Breast epithelium (tissue), 4 donors: ENCODE measurements around the gene PASD1. TPM values are rescaled to one million over a fixed set of nuclear protein-coding genes. Genes with fewer than 3 reads are reported as not detected.

ENCODE experiments used
- DNase-seq, 2 donors: peaks; one replicate each; pipeline ENCODE4 v3.0.0-alpha.2; 2019; ENCODE audit warnings: low spot score in 2 of 2
- H3K27ac ChIP-seq, 2 donors: fragments of 200-600 bp; sonication (generic) in 1 of 2; one replicate each; pipeline ENCODE4 v1.5.1; 2016 to 2019; ENCODE audit warnings: mild to moderate bottlenecking in 1 of 2
- H3K27me3 ChIP-seq, 2 donors: fragments of 200-600 bp; sonication (generic) in 1 of 2; one replicate each; pipeline versions ENCODE4 v1.5.1 to v1.6.0; 2017 to 2019; ENCODE audit warnings: control low read depth in 1 of 2, mild to moderate bottlenecking in 1 of 2
- H3K36me3 ChIP-seq: fragments of 200-600 bp; one replicate; pipeline ENCODE4 v1.5.1; 2019
- H3K4me1 ChIP-seq, 2 donors: fragments of 200-600 bp; sonication (generic); one replicate each; pipeline ENCODE4 v1.5.1; 2016 to 2019; ENCODE audit warnings: control low read depth in 1 of 2
- H3K4me3 ChIP-seq, 3 donors: fragments of 200-600 bp; sonication (generic); 1 replicate in 2 of 3; 2 replicates in 1 of 3; pipeline ENCODE4 v1.5.1; 2016 to 2019; ENCODE audit warnings: mild to moderate bottlenecking in 3 of 3, moderate library complexity in 2 of 3
- H3K9me3 ChIP-seq, 2 donors: fragments of 200-600 bp; sonication (generic) in 1 of 2; one replicate each; pipeline ENCODE4 v1.5.1; 2016 to 2019; ENCODE audit warnings: control low read depth in 1 of 2
- CTCF ChIP-seq, 3 donors: fragments of 450-650 bp; IDR thresholded peaks; one replicate each; pipeline ENCODE4 v1.5.1; 2016 to 2017; ENCODE audit warnings: antibody characterized with exemption in 3 of 3, mild to moderate bottlenecking in 3 of 3, moderate library complexity in 3 of 3
- POLR2A ChIP-seq: fragments of 450-650 bp; IDR thresholded peaks from one replicate; pipeline ENCODE4 v1.6.1; 2016; ENCODE audit warnings: antibody characterized with exemption, mild to moderate bottlenecking, moderate library complexity
- POLR2AphosphoS5 ChIP-seq, 3 donors: sonication (generic); formaldehyde crosslinking; IDR thresholded peaks; one replicate each; pipeline ENCODE4 v1.6.1; 2017; ENCODE audit warnings: antibody characterized with exemption in 3 of 3
- intact Hi-C: fragments of 100-400 bp; cut with DNase I; formaldehyde crosslinking; loops from one replicate; pipeline ENCODE4 v1.15.1; 2023; ENCODE audit warnings: low total_unique reads
- total RNA-seq, 3 donors: library from RNA; depleted of rRNA; stranded (reverse); fragments of >200 nt; gene quantifications; one replicate each; pipeline ENCODE4 v1.1.0, GENCODE V29; 2016

PASD1 gene
- total RNA-seq, 3 donors from 2014 or later = not detected

- no peak overlapping the region for H3K4me3 ChIP-seq
- intact Hi-C loops = no loop called here
- H3K27ac ChIP-seq = no peak overlapping the region
- DNase-seq = no peak
- no peaks in the 10 kb centered on the region for H3K9me3 ChIP-seq
- H3K27me3 ChIP-seq = peaks cover 0 to 48% of the 10 kb centered on the region in 2 donors
- no peaks in the 10 kb centered on the region for H3K4me1 ChIP-seq
- no peaks in the 10 kb centered on the region for H3K36me3 ChIP-seq
- TF ChIP-seq POLR2A (no peak), CTCF (IDR thresholded peaks at IDR 0.05) (no peak), POLR2AphosphoS5 (IDR thresholded peaks at IDR 0.05) (no peak)
Observed at GRCh38 chrX:151676196-151676595, 112.7 kb downstream of the PASD1 start.

- intact Hi-C loops = no loop called here
- Histone ChIP-seq H3K36me3 (no peaks in the 10 kb centered on the region), H3K27me3 (peaks cover 0 to 42% of the 10 kb centered on the region in 2 donors), H3K9me3 (no peaks in the 10 kb centered on the region), H3K4me1 (no peaks in the 10 kb centered on the region), H3K27ac (no peak overlapping the region), H3K4me3 (no peak overlapping the region)
- TF ChIP-seq POLR2AphosphoS5 (IDR thresholded peaks at IDR 0.05) (no peak), CTCF (IDR thresholded peaks at IDR 0.05) (no peak), POLR2A (no peak)
- no peak for DNase-seq
Observed at GRCh38 chrX:151679798-151680402, 116.4 kb downstream of the PASD1 start.

- intact Hi-C loops = no loop called here
- DNase-seq = peak in 1 of 2 donors; percentile 52
- Histone ChIP-seq H3K4me3 (no peak overlapping the region), H3K9me3 (no peaks in the 10 kb centered on the region), H3K27me3 (peaks cover 0 to 39% of the 10 kb centered on the region in 2 donors), H3K4me1 (no peaks in the 10 kb centered on the region), H3K27ac (no peak overlapping the region), H3K36me3 (no peaks in the 10 kb centered on the region)
- peak in 2 of 3 donors; percentile 26 to 34 for TF ChIP-seq CTCF (IDR thresholded peaks at IDR 0.05)
- no peak for TF ChIP-seq POLR2A
- no peak for TF ChIP-seq POLR2AphosphoS5 (IDR thresholded peaks at IDR 0.05)
Observed at GRCh38 chrX:151680805-151681204, 117.3 kb downstream of the PASD1 start.

- intact Hi-C loops = no loop called here
- no peak for TF ChIP-seq POLR2A
- TF ChIP-seq CTCF (IDR thresholded peaks at IDR 0.05) = no peak
- TF ChIP-seq POLR2AphosphoS5 (IDR thresholded peaks at IDR 0.05) = no peak
- Histone ChIP-seq H3K4me1 (no peaks in the 10 kb centered on the region), H3K36me3 (no peaks in the 10 kb centered on the region), H3K27ac (no peak overlapping the region), H3K4me3 (no peak overlapping the region), H3K27me3 (peaks cover 0 to 31% of the 10 kb centered on the region in 2 donors), H3K9me3 (no peaks in the 10 kb centered on the region)
- no peak for DNase-seq
Observed at GRCh38 chrX:151687635-151688034, 124.2 kb downstream of the PASD1 start.

- intact Hi-C loops = no loop called here
- Histone ChIP-seq H3K27me3 (peaks cover 0 to 32% of the 10 kb centered on the region in 2 donors), H3K4me3 (no peak overlapping the region), H3K9me3 (no peaks in the 10 kb centered on the region), H3K27ac (no peak overlapping the region), H3K36me3 (no peaks in the 10 kb centered on the region), H3K4me1 (no peaks in the 10 kb centered on the region)
- TF ChIP-seq POLR2A (no peak), POLR2AphosphoS5 (IDR thresholded peaks at IDR 0.05) (no peak), CTCF (IDR thresholded peaks at IDR 0.05) (no peak)
- DNase-seq = no peak
Observed at GRCh38 chrX:151688695-151689094, 125.2 kb downstream of the PASD1 start.
